GM18505 (cell line): ENCODE data around the gene NTRK3.
"Not testable (repeated sequence)": the region's sequence is repeated elsewhere in the genome, so short reads cannot be mapped to it uniquely, and the experiment has no call there.

ENCODE experiments used
- ATAC-seq: cut with Tn5 transposase; IDR thresholded peaks from one replicate; pipeline ENCODE4 v1.9.1; 2021; ENCODE audit not compliant: unreplicated experiment
- POLR2A ChIP-seq: IDR thresholded peaks from 4 replicates; pipeline ENCODE4 v1.6.1; 2011; ENCODE audit warnings: borderline replicate concordance; ENCODE audit not compliant: insufficient read depth, insufficient read length; ENCODE audit errors: extremely low read depth

The NTRK3 gene

DNA sequence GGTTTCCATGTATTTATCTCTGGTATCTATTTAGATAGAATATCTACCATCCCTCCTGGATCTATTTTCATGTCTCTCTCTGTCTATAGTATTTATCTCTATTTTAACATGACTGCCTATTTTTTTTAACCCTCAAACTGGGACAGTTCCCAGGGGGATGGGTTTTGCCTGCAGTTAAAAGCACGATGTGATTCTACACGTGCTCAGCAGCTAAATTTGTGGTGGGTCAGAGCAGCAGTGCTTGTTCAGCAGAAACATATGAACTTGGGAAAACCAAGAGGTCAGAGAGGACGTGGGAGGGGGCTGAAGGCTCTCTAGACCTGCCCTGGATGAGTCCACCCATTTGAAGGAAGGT is 189.2 kb downstream of the NTRK3 start:
- ATAC-seq, result no peak
- no peak for TF ChIP-seq POLR2A

DNA sequence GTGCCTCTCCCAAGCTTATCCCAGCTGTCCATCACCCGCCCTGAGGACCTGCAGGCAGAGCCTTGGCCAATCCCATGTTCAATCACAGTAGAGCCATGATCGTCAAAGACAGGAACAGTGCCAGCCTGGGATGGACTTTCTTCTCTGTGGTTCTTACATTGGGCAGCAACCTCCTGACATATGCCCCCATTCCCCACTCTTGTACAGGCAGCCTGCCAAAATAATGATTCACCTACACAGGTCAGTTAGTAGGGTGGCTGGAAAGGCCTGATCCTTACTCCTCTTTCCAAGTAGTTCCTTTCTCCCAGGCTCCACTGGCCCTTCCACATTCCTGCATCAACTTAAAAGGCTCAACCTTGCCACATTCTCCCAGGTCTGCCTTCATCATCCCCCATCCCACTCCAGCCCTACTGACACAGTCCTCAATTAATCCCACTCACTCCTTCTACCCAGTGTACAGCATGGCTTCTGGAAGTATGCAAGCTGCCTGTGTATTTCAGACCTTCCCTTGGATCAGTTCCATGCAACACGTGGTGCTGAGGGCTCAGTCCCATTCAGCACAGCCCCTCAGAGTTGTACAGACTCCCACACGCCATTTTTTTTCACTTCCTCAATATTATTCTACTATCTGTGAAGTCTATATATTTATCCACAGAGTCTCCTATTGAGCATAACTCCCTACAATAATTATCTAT is 189.8 kb downstream of the NTRK3 start:
- TF ChIP-seq POLR2A, result no peak
- no peak for ATAC-seq

- no peak for TF ChIP-seq POLR2A
- ATAC-seq, result no peak
These were observed 195.1 kb downstream of the NTRK3 start for GRCh38 chr15:88061452-88061851.

DNA sequence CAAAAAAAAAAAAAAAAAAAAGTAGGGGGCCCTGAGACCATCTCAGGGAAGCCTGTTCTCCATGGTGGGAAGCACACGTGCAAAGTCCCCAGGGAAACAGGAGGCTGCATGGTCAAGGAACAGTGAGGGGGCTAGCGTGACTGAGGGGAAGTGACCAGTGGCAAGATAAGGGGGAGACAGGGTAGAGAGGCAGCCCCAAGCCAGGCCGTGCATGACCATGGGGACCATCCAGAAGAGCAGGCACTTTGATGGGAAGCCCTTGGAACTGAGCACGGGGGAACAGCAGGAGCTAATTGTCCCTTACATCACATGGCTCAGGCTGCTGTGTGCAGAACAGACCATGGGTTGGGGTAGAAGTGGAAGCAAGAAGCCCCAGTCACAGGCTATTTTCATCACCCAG is 196.2 kb downstream of the NTRK3 start:
- TF ChIP-seq POLR2A, result no peak
- ATAC-seq, result no peak

- no peak for TF ChIP-seq POLR2A
- ATAC-seq, result no peak
These were observed 198.7 kb downstream of the NTRK3 start for GRCh38 chr15:88057836-88058235.

GRCh38 chr15:88049506-88049905 is 207.0 kb downstream of the NTRK3 start:
- no peak for ATAC-seq
- TF ChIP-seq POLR2A, result no peak

DNA sequence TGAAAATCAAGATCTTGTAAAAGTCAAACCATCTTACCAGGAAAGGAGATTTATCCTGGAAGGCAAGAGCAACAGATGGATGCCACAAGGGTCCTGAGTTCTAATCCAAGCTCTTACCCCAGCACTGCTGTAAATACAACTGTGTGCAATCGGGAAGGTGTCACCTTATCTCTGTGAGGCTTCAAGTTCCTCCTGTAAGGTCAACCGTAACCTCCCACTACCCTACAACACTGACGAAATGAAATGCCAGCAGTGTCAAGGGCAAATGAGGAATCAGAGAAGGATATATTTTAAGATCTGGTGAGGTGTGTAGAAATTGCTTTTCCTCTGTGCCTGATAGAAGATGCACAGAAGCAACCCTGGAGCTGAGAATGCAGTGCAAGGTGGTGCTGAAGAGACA is 207.8 kb downstream of the NTRK3 start:
- ATAC-seq, result no peak
- no peak for TF ChIP-seq POLR2A

DNA sequence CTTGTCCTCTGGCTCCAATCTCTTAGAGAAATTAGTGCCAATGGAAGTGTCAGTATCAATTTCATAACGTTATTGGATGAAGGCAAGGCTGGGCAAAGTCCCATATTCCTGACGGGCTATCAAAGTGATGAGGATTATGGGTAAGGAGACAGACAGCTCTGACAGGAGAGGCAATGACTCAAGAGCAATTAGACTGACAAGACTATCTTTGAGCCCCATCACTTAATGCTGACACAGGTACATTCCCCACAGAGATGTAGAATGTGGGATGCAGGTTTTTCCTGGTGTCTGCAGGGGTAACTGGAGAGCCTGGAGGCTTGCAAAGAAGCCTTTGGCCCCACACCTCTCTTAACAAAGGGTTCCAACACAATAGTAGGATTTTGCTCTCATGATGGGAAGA is 208.3 kb downstream of the NTRK3 start:
- TF ChIP-seq POLR2A, result no peak
- no peak for ATAC-seq

- no peak for ATAC-seq
These were observed 209.9 kb downstream of the NTRK3 start for GRCh38 chr15:88046576-88047129.

GRCh38 chr15:88043396-88043795 is 213.1 kb downstream of the NTRK3 start:
- no peak for ATAC-seq
- no peak for TF ChIP-seq POLR2A

More at GRCh38 chr15:88046576-88047129, 209.9 kb downstream of the NTRK3 start:
- TF ChIP-seq POLR2A, result no peak

GRCh38 chr15:88042047-88042446 is 214.5 kb downstream of the NTRK3 start:
- no peak for ATAC-seq
- TF ChIP-seq POLR2A, result no peak

- TF ChIP-seq POLR2A, result no peak
- no peak for ATAC-seq
These were observed 216.0 kb downstream of the NTRK3 start for GRCh38 chr15:88040516-88040915.

DNA sequence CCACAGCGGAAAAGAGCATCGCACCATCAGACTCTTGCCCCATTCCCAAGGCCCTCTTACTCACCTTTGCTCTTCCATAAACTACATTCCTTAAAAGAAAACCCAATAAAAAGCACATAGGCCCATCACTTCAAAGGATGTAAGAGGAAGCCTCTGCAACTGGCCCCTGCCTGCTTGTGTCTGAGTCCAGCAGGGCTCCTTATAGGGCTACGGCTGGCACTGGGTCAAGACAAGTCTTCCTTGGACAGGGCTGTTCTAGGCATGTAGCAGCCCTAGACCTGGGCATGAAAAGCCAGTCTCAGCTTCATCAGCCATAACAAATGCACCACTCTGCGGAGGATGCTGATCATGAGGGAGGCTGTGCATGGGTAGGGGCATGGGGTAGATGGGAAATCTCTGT is 218.3 kb downstream of the NTRK3 start:
- no peak for TF ChIP-seq POLR2A

DNA sequence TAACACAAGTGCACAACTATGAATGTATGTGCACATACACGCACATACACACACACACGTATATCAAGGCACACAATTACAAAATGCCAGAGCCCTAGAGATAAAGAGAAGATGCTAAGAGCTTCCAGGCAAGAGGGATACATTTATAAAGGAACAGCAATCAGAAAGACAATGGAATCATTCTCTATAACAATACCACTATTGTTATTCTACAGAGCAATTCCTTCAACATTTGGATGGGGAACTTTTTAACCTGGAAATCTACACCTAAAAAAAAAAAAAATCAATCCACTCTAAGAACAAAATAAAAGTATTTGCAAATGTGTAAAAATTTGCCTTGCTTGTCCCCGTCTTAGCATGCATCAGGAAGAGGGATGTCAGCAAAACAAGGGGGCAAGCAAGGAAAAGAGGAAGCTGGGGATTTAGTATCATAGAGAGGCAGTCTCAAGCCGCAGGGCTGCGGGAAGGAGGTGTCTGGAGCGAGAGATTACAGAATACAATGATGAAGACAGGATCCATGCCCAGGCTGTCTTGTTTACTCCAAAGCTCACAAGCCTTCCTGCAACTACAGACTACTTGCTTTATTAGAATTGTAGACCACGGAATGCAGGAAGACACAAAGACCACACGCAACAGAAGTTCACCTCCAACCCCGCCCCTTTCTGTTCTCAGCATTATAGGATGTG is 220.2 kb downstream of the NTRK3 start:
- TF ChIP-seq POLR2A, result no peak
- ATAC-seq, result no peak

More for the DNA sequence above, 218.3 kb downstream of the NTRK3 start:
- ATAC-seq, result no peak

GRCh38 chr15:88035381-88035780 is 221.2 kb downstream of the NTRK3 start:
- ATAC-seq, result no peak
- TF ChIP-seq POLR2A, result no peak

GRCh38 chr15:88033421-88033820 is 223.1 kb downstream of the NTRK3 start:
- ATAC-seq, result not testable (repeated sequence)
